ENCODE data around the gene NUP54.
A peak's percentile ranks its signal among the peaks of the same experiment; 100 is the strongest.

NUP54 gene

GRCh38 chr4:76148142-76148865, at the start of gene NUP54:
Gene NUP54, minus strand, starts transcription at chr4:76148397. Its CDS starts 23 bp downstream, at chr4:76148374.
- peak; percentile 79 for DNase-seq

GRCh38 chr4:76197031-76197743, 49.0 kb upstream of the NUP54 start:
- no peak for DNase-seq

GRCh38 chr4:76196376-76196775, 48.2 kb upstream of the NUP54 start:
- no peak for DNase-seq

GRCh38 chr4:76195326-76195725, 47.1 kb upstream of the NUP54 start:
- DNase-seq: no peak

GRCh38 chr4:76194325-76194724, 46.1 kb upstream of the NUP54 start:
- DNase-seq: no peak

- no peak for DNase-seq
Measured at GRCh38 chr4:76192236-76192635, 44.0 kb upstream of the NUP54 start.

GRCh38 chr4:76188557-76188956, 40.4 kb upstream of the NUP54 start:
- DNase-seq: no peak

- no peak for DNase-seq
Measured at GRCh38 chr4:76188149-76188548, 40.0 kb upstream of the NUP54 start.

- no peak for DNase-seq
Measured at GRCh38 chr4:76187152-76187551, 39.0 kb upstream of the NUP54 start.

GRCh38 chr4:76182463-76182862, 34.3 kb upstream of the NUP54 start:
- DNase-seq: no peak

GRCh38 chr4:76179398-76180318, 31.5 kb upstream of the NUP54 start:
- DNase-seq: peak; percentile 8

GRCh38 chr4:76178296-76178695, 30.1 kb upstream of the NUP54 start:
- DNase-seq: no peak

- no peak for DNase-seq
Measured at GRCh38 chr4:76177709-76178108, 29.5 kb upstream of the NUP54 start.

GRCh38 chr4:76175336-76175735, 27.1 kb upstream of the NUP54 start:
- DNase-seq: no peak

GRCh38 chr4:76174216-76174615, 26.0 kb upstream of the NUP54 start:
- DNase-seq: no peak

GRCh38 chr4:76168688-76169087, 20.5 kb upstream of the NUP54 start:
- DNase-seq: no peak

GRCh38 chr4:76166480-76166879, 18.3 kb upstream of the NUP54 start:
- no peak for DNase-seq

- no peak for DNase-seq
Measured at GRCh38 chr4:76160355-76160754, 12.2 kb upstream of the NUP54 start.

- DNase-seq: no peak
Measured at GRCh38 chr4:76156635-76157034, 8.4 kb upstream of the NUP54 start.

- no peak for DNase-seq
Measured at GRCh38 chr4:76155979-76156378, 7.8 kb upstream of the NUP54 start.

GRCh38 chr4:76153356-76153755, 5.2 kb upstream of the NUP54 start:
- DNase-seq: no peak

- DNase-seq: peak; percentile 41
Measured at GRCh38 chr4:76147454-76148141, 599 bp downstream of the NUP54 start.

- DNase-seq: no peak
Measured at GRCh38 chr4:76144546-76144945, 3.7 kb downstream of the NUP54 start.

Measured in NCI-H2171 (cell line).